Neutrophil (primary cell): ENCODE data around the gene STIM2.

Experiments
- H3K27ac ChIP-seq: fragments of 200-600 bp; sonication (generic); 2 replicates; pipeline ENCODE4 v1.5.1; 2016; ENCODE audit warnings: mild to moderate bottlenecking, moderate library complexity
- H3K27me3 ChIP-seq: fragments of 200-600 bp; sonication (generic); 2 replicates; pipeline ENCODE4 v1.6.0; 2016; ENCODE audit warnings: mild to moderate bottlenecking
- H3K36me3 ChIP-seq: fragments of 200-600 bp; sonication (generic); 2 replicates; pipeline ENCODE4 v1.5.1; 2017
- H3K4me1 ChIP-seq, 2 experiments: fragments of 200-600 bp in 1 of 2; sonication (generic) in 1 of 2; 1 replicate in 1 of 2; 2 replicates in 1 of 2; pipeline versions ENCODE4 v1.5.1 to v1.6.1; 2013 to 2016; ENCODE audit warnings: low read depth in 1 of 2, low read length in 1 of 2, mild to moderate bottlenecking in 1 of 2, moderate library complexity in 1 of 2; ENCODE audit not compliant: control insufficient read depth in 1 of 2, insufficient read depth in 1 of 2
- H3K4me3 ChIP-seq, 2 experiments: fragments of 200-600 bp in 1 of 2; sonication (generic) in 1 of 2; 1 replicate in 1 of 2; 2 replicates in 1 of 2; pipeline ENCODE4 v1.5.1; 2013 to 2016; ENCODE audit warnings: low read depth in 1 of 2, low read length in 1 of 2, mild to moderate bottlenecking in 1 of 2, moderate library complexity in 1 of 2
- H3K9me3 ChIP-seq: fragments of 200-600 bp; sonication (generic); 2 replicates; pipeline ENCODE4 v1.5.1; 2016
- TF ChIP-seq, protein P1 (sequence below): fragments of 200-600 bp; sonication (generic); IDR thresholded peaks from 2 replicates; pipeline ENCODE4 v1.5.1; 2016; ENCODE audit warnings: antibody characterized with exemption

STIM2 gene

DNA sequence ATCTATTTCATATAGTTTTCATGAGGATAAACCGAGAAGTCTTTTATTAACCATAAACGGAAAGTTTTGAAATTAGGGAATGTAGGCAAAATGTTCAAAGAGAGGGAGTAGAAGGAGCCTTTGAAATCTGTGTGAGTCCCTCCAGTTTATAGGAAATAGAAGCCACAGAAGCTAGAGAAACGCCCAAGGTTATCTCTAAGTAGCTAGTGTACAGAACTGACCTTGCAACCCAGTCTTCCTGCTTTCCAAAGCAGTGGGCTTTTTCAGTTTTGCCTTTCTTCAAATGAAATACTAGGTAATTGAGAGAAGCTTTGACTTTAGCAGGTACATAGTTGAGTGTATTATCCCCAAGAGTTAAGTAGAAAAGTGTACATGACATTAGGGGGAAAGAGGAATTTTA is 39.4 kb downstream of the STIM2 start:
- TF ChIP-seq, protein P1, sequence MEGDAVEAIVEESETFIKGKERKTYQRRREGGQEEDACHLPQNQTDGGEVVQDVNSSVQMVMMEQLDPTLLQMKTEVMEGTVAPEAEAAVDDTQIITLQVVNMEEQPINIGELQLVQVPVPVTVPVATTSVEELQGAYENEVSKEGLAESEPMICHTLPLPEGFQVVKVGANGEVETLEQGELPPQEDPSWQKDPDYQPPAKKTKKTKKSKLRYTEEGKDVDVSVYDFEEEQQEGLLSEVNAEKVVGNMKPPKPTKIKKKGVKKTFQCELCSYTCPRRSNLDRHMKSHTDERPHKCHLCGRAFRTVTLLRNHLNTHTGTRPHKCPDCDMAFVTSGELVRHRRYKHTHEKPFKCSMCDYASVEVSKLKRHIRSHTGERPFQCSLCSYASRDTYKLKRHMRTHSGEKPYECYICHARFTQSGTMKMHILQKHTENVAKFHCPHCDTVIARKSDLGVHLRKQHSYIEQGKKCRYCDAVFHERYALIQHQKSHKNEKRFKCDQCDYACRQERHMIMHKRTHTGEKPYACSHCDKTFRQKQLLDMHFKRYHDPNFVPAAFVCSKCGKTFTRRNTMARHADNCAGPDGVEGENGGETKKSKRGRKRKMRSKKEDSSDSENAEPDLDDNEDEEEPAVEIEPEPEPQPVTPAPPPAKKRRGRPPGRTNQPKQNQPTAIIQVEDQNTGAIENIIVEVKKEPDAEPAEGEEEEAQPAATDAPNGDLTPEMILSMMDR: no peak

DNA sequence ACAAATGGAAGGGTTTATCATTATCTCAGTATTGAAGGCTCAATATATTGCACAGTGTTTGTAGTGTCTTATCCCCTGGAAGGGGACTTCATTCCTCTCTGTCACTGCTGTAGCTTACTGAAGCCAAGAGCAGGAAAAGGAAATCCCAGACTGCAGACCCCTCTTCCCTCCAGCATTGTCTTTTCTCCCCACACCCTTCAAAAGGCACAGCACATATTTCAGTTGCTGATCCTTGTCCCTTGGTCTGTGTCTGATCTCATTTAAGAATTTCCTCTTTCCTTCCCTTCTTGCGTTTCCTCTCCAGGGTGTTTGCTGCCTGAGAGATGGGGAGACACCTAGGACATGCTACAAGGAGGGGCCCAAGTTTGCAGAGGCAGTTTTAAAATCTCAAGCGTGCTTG is 40.1 kb downstream of the STIM2 start:
- no peak overlapping the region for H3K27ac ChIP-seq
- H3K9me3 ChIP-seq: no peaks in the 10 kb centered on the region
- no peaks in the 10 kb centered on the region for H3K27me3 ChIP-seq
- TF ChIP-seq, protein P1: no peak
- H3K4me3 ChIP-seq: no peak overlapping the region
- H3K36me3 ChIP-seq: no peaks in the 10 kb centered on the region
- H3K4me1 ChIP-seq: peaks cover 0 to 8% of the 10 kb centered on the region in 2 experiments

More for the DNA sequence above, 39.4 kb downstream of the STIM2 start:
- H3K27ac ChIP-seq: no peak overlapping the region
- peaks cover 0 to 8% of the 10 kb centered on the region in 2 experiments for H3K4me1 ChIP-seq
- H3K36me3 ChIP-seq: no peaks in the 10 kb centered on the region
- H3K9me3 ChIP-seq: no peaks in the 10 kb centered on the region
- H3K4me3 ChIP-seq: no peak overlapping the region
- H3K27me3 ChIP-seq: no peaks in the 10 kb centered on the region

DNA sequence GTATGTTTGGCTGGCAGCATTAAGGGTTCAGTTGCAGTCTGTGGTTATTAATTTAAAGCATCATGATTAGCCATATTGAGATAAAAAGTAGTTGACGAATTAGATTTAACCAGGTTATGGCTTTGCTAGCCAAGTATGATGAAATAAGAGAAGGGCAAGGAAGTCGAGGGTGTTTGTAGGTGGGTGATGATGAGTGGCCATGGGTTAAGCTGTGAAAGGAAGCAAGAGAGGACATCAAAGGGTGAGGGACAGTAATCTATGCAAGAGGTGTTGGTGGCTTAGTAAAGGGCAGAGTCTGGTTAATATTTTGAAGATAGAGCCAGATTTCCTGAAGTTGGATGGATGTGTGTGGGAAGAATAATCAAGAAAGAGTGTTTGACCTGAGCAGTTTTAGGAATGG is 44.5 kb downstream of the STIM2 start:
- Histone ChIP-seq H3K36me3 (no peaks in the 10 kb centered on the region), H3K9me3 (no peaks in the 10 kb centered on the region), H3K27me3 (no peaks in the 10 kb centered on the region), H3K4me1 (peaks cover 0 to 8% of the 10 kb centered on the region in 2 experiments), H3K4me3 (no peak overlapping the region), H3K27ac (peak overlapping the region; percentile 61)
- TF ChIP-seq, protein P1: no peak

- TF ChIP-seq, protein P1: no peak
- Histone ChIP-seq H3K27me3 (no peaks in the 10 kb centered on the region), H3K4me1 (peaks cover 0 to 8% of the 10 kb centered on the region in 2 experiments), H3K4me3 (no peak overlapping the region), H3K9me3 (no peaks in the 10 kb centered on the region), H3K36me3 (no peaks in the 10 kb centered on the region), H3K27ac (peak overlapping the region; percentile 3)
These were observed 47.3 kb downstream of the STIM2 start for GRCh38 chr4:26907731-26908599.

DNA sequence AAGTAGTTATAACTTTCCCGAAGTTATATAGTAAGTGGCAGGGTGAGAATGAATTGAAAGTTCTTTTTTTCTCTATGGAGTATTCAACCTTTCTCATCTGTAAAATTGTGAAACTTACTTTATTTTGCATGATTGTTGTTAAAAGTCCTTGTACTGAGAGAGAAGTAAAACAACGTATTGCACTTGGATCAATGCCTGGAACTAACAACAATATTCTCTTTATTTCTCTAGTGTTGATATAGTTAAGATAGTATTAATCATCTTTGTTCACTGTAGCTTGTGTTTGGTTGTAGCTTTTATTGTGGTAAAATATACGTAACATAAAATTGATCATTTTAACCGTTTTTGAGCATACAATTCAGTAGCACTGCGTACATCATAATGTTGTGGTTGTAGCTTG is 48.7 kb downstream of the STIM2 start:
- no peak overlapping the region for H3K4me3 ChIP-seq
- no peaks in the 10 kb centered on the region for H3K36me3 ChIP-seq
- H3K27ac ChIP-seq: no peak overlapping the region
- no peaks in the 10 kb centered on the region for H3K27me3 ChIP-seq
- H3K9me3 ChIP-seq: no peaks in the 10 kb centered on the region
- H3K4me1 ChIP-seq: peaks cover 0 to 5% of the 10 kb centered on the region in 2 experiments
- TF ChIP-seq, protein P1: no peak
